Ovary (tissue), 1 donor: Measurements from ENCODE around the gene SLC25A39.

Experiments
- EP300 ChIP-seq: sonication (generic); formaldehyde crosslinking; IDR thresholded peaks from one replicate; pipeline ENCODE4 v1.6.1; 2017; ENCODE audit warnings: antibody characterized with exemption
- POLR2A ChIP-seq: fragments of 450-650 bp; IDR thresholded peaks from one replicate; pipeline ENCODE4 v1.6.1; 2017; ENCODE audit warnings: antibody characterized with exemption, mild to moderate bottlenecking, moderate library complexity

DNA sequence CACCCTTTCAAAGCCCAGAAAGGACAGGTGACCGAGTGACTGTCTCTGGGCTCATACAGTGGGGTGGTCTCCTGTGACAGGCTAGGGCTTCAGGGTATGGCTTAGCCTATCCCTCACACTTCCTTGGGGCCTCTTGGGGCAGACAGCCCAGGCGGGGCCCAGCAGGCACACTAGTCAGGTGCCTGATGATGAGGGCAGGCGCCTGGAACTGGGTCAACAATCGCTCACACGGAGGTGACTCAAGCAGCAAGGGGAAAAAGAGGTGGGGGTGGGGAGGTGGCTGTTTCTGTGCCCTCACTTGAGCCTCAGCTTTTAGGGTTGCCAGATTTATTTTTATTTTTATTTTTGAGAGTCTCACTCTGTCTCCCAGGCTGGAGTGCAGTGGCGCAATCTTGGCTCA, 14.1 kb upstream of the SLC25A39 start:
- no peak for TF ChIP-seq EP300
- TF ChIP-seq POLR2A = no peak
